Transverse colon (tissue), 4 donors: Measurements from ENCODE around the gene POLR2E.

Experiments used
- CTCF ChIP-seq, 5 experiments: fragments of 200-600 bp in 3 of 5; fragments of 450-650 bp in 2 of 5; sonication (generic) in 3 of 5; IDR thresholded peaks; 1 replicate in 2 of 5; 2 replicates in 3 of 5; pipeline ENCODE4 v1.5.1; 2016 to 2017; ENCODE audit warnings: antibody characterized with exemption in 5 of 5, inconsistent platforms in 3 of 5, mild to moderate bottlenecking in 2 of 5, moderate library complexity in 1 of 5
- POLR2A ChIP-seq: fragments of 450-650 bp; IDR thresholded peaks from one replicate; pipeline ENCODE4 v1.6.1; 2016; ENCODE audit warnings: antibody characterized with exemption, mild to moderate bottlenecking, moderate library complexity
- POLR2AphosphoS5 ChIP-seq, 3 donors: sonication (generic); formaldehyde crosslinking; IDR thresholded peaks; one replicate each; pipeline ENCODE4 v1.6.1; 2016; ENCODE audit warnings: antibody characterized with exemption in 3 of 3

- no peak for TF ChIP-seq CTCF (IDR thresholded peaks at IDR 0.05)
- no peak for TF ChIP-seq POLR2A
- TF ChIP-seq POLR2AphosphoS5 (IDR thresholded peaks at IDR 0.05), result no peak
These were observed 4.2 kb downstream of the POLR2E start for GRCh38 chr19:1090731-1091543.
